Naive B cell (primary cell): ENCODE measurements around the gene REL. TPM values are rescaled to one million over a fixed set of nuclear protein-coding genes. Genes with fewer than 3 reads are reported as not detected.
A peak's percentile ranks its signal among the peaks of the same experiment; 100 is the strongest.

Source experiments
- ATAC-seq, 2 donors: fragments of 150-1000 bp; cut with Tn5 transposase; 2 replicates each; pipeline ENCODE4 v1.10.0; 2021; ENCODE audit warnings: low read depth in 2 of 2, mild to moderate bottlenecking in 2 of 2, moderate library complexity in 2 of 2
- DNase-seq: peaks from one replicate; pipeline ENCODE4 v3.0.0; 2022
- H3K27ac Mint-ChIP-seq, 6 donors: one replicate each; pipeline ENCODE4 v1.8.0; 2020 to 2022; ENCODE audit warnings: mild to moderate bottlenecking in 6 of 6, mixed read lengths in 6 of 6, moderate library complexity in 5 of 6, inconsistent platforms in 2 of 6
- H3K27me3 Mint-ChIP-seq, 3 donors: one replicate each; pipeline ENCODE4 v1.8.0; 2021 to 2022; ENCODE audit warnings: mixed read lengths in 3 of 3, mild to moderate bottlenecking in 1 of 3
- H3K36me3 Mint-ChIP-seq, 2 donors: one replicate each; pipeline ENCODE4 v1.8.0; 2020 to 2022; ENCODE audit warnings: mixed read lengths in 2 of 2, inconsistent platforms in 1 of 2, mild to moderate bottlenecking in 1 of 2
- H3K4me1 Mint-ChIP-seq, 3 donors: one replicate each; pipeline ENCODE4 v1.8.0; 2020 to 2022; ENCODE audit warnings: mixed read lengths in 3 of 3, inconsistent platforms in 1 of 3, mild to moderate bottlenecking in 1 of 3, moderate library complexity in 1 of 3
- H3K4me3 Mint-ChIP-seq, 8 donors: one replicate each; pipeline ENCODE4 v1.8.0; 2020 to 2022; ENCODE audit warnings: mild to moderate bottlenecking in 8 of 8, mixed read lengths in 8 of 8, moderate library complexity in 8 of 8, inconsistent platforms in 2 of 8
- H3K9me3 Mint-ChIP-seq, 7 donors: one replicate each; pipeline ENCODE4 v1.8.0; 2020 to 2022; ENCODE audit warnings: mixed read lengths in 7 of 7, mild to moderate bottlenecking in 5 of 7, inconsistent platforms in 2 of 7, moderate library complexity in 1 of 7
- polyA plus RNA-seq, 6 donors: library from polyadenylated mRNA; unstranded; fragments of 300-500 nt; fragmentation: Illumina TruSeq; gene quantifications; one replicate each; pipeline ENCODE4 v1.2.3, GENCODE V29; 2021; ENCODE audit warnings: low read depth in 6 of 6

Gene REL
- polyA plus RNA-seq, 6 donors from 2014 or later = 30.1 to 125 (median 106) TPM

DNA sequence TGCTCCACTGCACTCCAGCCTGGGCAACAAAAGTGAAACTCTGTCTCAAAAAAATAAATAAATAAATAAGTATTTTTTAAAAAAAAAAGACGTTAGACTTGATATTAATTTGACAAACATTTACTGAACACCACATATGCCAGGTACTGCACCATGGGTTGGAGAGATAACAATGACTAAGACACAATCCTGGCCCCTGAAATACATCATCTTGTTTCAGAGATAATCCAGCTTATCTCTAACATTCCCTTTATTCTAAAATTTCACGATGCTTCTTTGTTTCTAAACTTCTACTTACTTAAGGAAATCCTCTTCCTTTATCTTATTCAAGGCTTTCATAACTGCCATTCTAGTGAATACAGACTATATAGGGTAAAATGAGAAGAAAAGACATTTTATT is 81.2 kb downstream of the REL start:
- Mint-ChIP-seq H3K36me3 (peaks cover 0 to 10% of the 10 kb centered on the region in 2 donors), H3K27ac (peak overlapping the region in 1 of 6 donors; percentile 65), H3K27me3 (no peaks in the 10 kb centered on the region), H3K9me3 (no peaks in the 10 kb centered on the region), H3K4me3 (no peak overlapping the region), H3K4me1 (peaks cover 20 to 37% (median 24%) of the 10 kb centered on the region in 3 donors)
- DNase-seq (no peak), ATAC-seq (no peak)

DNA sequence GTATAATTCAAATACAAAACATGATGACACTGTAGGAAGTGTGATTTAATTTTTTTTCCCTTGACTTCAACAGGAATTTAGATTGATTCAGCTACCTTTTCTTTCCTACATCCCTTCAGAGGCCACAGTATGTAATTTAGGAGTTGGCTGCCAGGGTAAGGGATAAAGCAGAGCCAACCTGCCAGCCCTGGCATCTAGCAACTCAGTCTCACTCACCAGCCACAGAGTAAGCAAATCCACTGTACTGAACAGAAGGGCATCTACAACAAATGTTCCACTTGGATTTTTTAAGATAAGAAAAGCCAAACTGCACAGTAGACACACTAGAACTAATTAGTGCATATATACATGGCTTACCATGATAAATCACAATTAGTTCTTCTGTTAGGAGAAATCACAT is 81.8 kb downstream of the REL start:
- Mint-ChIP-seq H3K27ac (peak overlapping the region in 3 of 6 donors; percentile 65 to 81 (median 71)), H3K4me1 (peaks cover 26 to 44% (median 31%) of the 10 kb centered on the region in 3 donors), H3K27me3 (no peaks in the 10 kb centered on the region), H3K9me3 (no peaks in the 10 kb centered on the region), H3K4me3 (no peak overlapping the region), H3K36me3 (peaks cover 0 to 7% of the 10 kb centered on the region in 2 donors)
- ATAC-seq = no peak
- no peak for DNase-seq

DNA sequence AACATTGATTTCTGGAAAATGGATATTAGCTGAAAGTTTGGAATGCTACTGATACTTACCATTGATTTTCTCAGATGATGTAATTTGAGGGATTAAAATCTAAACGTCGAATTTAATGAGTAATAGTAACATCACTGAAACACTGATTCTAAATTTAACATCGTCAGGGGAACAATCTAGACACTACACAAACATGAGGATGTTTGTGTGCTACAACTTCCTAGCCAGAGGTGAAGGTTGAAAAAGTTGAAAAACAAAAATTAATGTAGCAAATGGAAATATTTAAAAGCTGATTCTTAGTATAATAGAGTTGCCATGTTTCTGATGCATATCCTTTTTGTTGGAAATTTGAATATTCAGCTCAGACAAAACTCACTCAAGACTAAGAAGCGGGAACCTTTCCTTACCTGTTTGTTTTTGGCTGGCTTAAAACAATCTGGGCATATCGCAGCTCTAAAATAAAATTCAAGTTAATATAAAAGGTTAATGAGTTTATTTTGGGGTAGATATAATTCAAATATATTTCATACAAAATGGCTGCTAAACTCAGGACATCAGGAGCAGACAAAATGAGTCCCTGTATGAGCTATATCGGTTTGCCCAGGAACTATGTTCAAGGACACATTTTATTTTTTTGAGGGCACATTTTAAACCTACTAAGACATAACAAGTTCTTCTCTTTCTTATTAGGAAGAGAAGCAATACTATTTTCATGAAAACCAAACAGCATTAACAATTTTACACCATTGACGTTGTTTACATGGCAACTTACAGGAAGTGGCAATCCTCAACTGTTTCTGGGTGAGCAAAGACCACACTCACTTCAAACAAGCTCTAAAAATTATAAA is 83.5 kb downstream of the REL start:
- H3K4me3 Mint-ChIP-seq = peak overlapping the region in 6 of 8 donors; percentile 15 to 64 (median 32)
- peaks cover 0 to 7% of the 10 kb centered on the region in 2 donors for H3K36me3 Mint-ChIP-seq
- DNase-seq = no peak
- no peaks in the 10 kb centered on the region for H3K27me3 Mint-ChIP-seq
- no peaks in the 10 kb centered on the region for H3K9me3 Mint-ChIP-seq
- peaks cover 32 to 57% (median 42%) of the 10 kb centered on the region in 3 donors for H3K4me1 Mint-ChIP-seq
- ATAC-seq = no peak
- peak overlapping the region in 5 of 6 donors; percentile 56 to 75 (median 71) for H3K27ac Mint-ChIP-seq

DNA sequence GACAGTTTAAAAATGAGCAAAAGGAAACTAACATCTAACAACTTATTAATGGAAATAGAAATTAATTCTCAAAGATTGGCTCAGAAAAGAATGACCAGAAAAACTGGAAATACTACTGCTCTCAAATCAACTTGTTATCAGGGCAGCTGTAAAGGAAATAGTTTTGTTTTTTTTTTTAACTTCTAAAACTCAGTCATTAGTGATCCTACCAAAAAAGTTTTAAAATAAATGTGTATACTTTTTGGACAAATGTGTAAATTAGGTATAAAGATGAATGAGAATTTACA is 84.1 kb downstream of the REL start:
- Mint-ChIP-seq H3K9me3 (no peaks in the 10 kb centered on the region), H3K36me3 (peaks cover 0 to 7% of the 10 kb centered on the region in 2 donors), H3K4me1 (peaks cover 32 to 62% (median 44%) of the 10 kb centered on the region in 3 donors), H3K4me3 (peak overlapping the region in 6 of 8 donors; percentile 15 to 64 (median 32)), H3K27me3 (no peaks in the 10 kb centered on the region), H3K27ac (peak overlapping the region in 5 of 6 donors; percentile 56 to 75 (median 71))
- DNase-seq = no peak
- ATAC-seq = no peak

DNA sequence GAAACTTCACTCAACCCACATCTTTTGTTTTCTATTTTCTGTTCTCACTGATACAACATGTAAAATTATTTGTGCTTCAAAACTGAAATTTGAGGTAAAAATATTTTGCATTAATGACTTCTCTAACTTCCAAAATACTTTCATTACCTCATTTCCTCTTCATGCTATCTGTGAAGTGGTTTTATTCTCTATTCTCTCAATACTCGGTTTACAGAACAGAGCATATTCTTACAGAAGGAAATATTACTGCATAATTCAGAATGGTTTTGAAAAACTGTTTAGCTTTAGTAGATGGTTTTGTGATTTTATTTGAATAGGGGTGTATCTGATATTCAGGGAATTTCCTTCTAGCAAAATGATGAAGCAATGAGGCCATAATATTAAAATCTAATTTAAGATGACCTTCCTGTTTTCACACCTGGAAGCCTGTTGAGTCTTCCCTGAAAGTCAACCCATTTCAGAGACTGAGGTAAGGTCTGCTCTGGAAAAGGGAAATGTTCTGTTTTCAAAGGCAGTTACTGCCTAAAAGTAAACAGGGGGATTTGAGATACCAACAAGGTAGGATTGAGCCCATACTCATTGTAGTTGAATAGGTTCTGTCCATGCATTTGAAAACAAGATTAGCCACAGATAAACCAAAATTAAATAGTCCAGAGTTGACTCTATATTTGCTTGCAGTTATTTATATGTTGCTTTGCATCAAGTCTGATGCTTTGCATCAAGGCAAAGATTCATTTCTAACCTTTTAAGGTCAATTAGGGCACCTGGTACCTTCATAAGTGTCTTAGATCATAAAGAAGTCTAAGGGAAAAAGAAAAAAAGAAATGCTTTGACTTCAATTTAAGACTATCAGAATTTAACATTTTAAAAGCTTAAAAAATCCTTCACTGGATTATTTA is 85.4 kb downstream of the REL start:
- peak; percentile 58 to 60 for ATAC-seq
- Mint-ChIP-seq H3K36me3 (peaks cover 0 to 7% of the 10 kb centered on the region in 2 donors), H3K9me3 (no peaks in the 10 kb centered on the region), H3K27me3 (no peaks in the 10 kb centered on the region), H3K27ac (peak overlapping the region; percentile 1 to 98 (median 92)), H3K4me3 (peak overlapping the region; percentile 66 to 89 (median 77)), H3K4me1 (peaks cover 32 to 71% (median 44%) of the 10 kb centered on the region in 3 donors)
- DNase-seq = peak; percentile 41

DNA sequence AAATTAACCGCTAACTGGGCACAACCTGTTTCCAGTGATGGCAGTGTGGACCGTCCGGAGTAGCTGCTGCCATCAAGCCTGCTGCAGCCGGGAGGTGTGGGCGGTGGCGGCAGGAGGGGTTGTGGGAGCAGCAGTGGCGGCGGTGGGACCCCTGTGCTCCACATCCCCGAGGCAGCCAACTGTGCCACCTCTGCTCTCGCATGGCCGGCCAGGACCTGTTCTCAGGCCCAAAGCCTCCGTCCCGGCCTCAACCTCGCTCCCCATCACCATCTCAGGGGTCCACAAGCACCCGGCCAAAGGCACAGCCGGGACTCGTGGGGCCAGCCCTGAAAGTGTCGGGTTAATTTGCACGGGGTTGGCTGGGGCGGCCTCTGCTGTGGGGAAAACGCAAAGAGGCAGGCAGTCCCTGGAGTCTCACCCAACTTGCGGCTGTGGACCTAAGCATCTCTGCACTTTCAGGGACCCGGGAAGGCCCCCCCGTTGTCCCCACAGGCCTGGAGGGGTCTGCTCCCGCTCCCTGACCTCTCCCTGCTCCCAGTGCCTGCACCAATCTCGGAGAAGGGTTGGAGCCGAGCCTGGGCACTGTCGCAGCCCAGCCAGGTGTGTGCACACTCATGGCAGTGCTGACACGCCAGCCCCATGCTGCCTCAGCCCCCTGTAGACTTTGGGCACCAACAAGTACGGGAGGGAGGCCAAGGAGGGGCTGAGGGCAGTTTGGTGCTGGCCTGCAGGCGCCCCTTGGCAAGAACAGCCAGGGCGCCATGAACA is 91.7 kb downstream of the REL start:
- Mint-ChIP-seq H3K27ac (peak overlapping the region in 4 of 6 donors; percentile 69 to 88 (median 85)), H3K4me3 (peak overlapping the region in 4 of 8 donors; percentile 23 to 63 (median 43)), H3K9me3 (peaks cover 0 to 1% (median 0%) of the 10 kb centered on the region in 7 donors), H3K27me3 (no peaks in the 10 kb centered on the region), H3K36me3 (no peaks in the 10 kb centered on the region), H3K4me1 (peaks cover 20 to 61% (median 24%) of the 10 kb centered on the region in 3 donors)
- DNase-seq (no peak), ATAC-seq (no peak)

DNA sequence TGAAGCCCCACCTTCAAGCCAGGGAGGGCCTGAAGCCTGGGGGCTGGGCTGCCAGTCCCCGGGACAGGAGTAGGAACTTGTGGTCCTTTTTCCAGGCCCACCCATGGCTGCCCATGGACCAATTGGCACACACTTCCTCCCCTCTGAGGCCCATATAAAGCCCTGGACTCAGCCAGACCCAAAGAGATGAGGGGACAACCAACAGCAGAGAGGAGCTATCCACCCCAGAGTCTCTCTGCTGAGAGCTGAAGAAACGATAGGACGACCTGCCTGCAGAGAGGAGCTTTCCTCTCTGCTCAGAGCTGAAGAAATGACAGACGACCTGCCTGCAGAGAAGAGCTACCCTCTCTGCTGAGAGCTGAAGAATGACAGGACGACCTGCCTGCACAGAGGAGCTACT is 92.3 kb downstream of the REL start:
- peak overlapping the region in 3 of 6 donors; percentile 3 to 74 (median 48) for H3K27ac Mint-ChIP-seq
- no peaks in the 10 kb centered on the region for H3K36me3 Mint-ChIP-seq
- DNase-seq (no peak), ATAC-seq (no peak)
- no peak overlapping the region for H3K4me3 Mint-ChIP-seq
- peaks cover 21 to 59% (median 24%) of the 10 kb centered on the region in 3 donors for H3K4me1 Mint-ChIP-seq
- peaks cover 0 to 1% (median 0%) of the 10 kb centered on the region in 7 donors for H3K9me3 Mint-ChIP-seq
- no peaks in the 10 kb centered on the region for H3K27me3 Mint-ChIP-seq

DNA sequence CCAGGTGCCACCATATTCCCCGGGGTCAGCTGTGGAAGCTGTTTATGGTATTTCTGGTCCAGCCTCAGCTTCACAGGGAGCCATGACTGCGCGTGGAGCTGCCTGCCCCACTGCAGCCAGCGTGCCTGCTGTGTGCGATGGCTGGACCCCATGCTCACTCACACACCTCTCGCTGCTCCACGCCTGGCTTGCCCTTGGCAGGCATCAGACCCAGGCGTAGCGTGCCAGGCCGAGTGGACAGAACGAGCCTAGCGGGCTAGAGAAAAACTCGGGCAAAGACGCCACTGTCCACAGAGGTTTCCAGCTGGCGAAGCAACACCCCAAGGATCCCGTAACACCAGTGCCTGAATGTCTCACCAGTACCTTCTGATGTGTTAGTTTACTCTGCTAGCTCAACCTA is 93.3 kb downstream of the REL start:
- DNase-seq (no peak), ATAC-seq (no peak)
- Mint-ChIP-seq H3K4me3 (no peak overlapping the region), H3K4me1 (peaks cover 24 to 62% (median 27%) of the 10 kb centered on the region in 3 donors), H3K27ac (no peak overlapping the region), H3K9me3 (peaks cover 0 to 1% (median 0%) of the 10 kb centered on the region in 7 donors), H3K36me3 (no peaks in the 10 kb centered on the region), H3K27me3 (no peaks in the 10 kb centered on the region)

Other genes starting within 250 kb of the REL start
- 10 to 100 TPM in 5 of 6 donors, 1 to 10 TPM in 1; 8.1 to 20.5 (median 18.4) TPM for gene PAPOLG, start 125.3 kb upstream of the REL start, polyA plus RNA-seq
- 10 to 100 TPM in 4 of 6 donors, 1 to 10 TPM in 2; 8.5 to 17.9 (median 10.6) TPM for gene PEX13, start 136.1 kb downstream of the REL start, polyA plus RNA-seq
- gene PUS10, start 136.7 kb downstream of the REL start, polyA plus RNA-seq = 1 to 10 TPM; 3.4 to 8.6 (median 4.8) TPM
- 1 to 10 TPM in 4 of 6 donors, under 1 TPM in 1, not detected in 1; 0.66 to 4.4 (median 1.3) TPM for gene SANBR, start 184.3 kb downstream of the REL start, polyA plus RNA-seq